Osteoblast (primary cell): ENCODE results near the gene CDKL5. TPM values are rescaled to one million over a fixed set of nuclear protein-coding genes. Genes with fewer than 3 reads are reported as not detected.

Experiments used
- DNase-seq: peaks from one replicate; pipeline ENCODE4 v3.0.0; 2011; ENCODE audit warnings: low spot score, mixed read lengths; ENCODE audit not compliant: insufficient read length; ENCODE audit errors: missing footprints
- H2AFZ ChIP-seq: 2 replicates; pipeline ENCODE4 v1.6.0; 2011; ENCODE audit warnings: mild to moderate bottlenecking, low read length
- H3K27ac ChIP-seq: 2 replicates; pipeline ENCODE4 v1.5.1; 2011; ENCODE audit warnings: mild to moderate bottlenecking, low read depth, low read length, moderate library complexity
- H3K27me3 ChIP-seq: 2 replicates; pipeline ENCODE4 v1.6.0; 2012; ENCODE audit warnings: mild to moderate bottlenecking, control low read depth, inconsistent platforms, low read length, moderate library complexity; ENCODE audit not compliant: insufficient read depth
- H3K36me3 ChIP-seq: 2 replicates; pipeline ENCODE4 v1.5.1; 2011; ENCODE audit warnings: mild to moderate bottlenecking, low read length, control low read depth, moderate library complexity; ENCODE audit not compliant: insufficient read depth
- H3K4me1 ChIP-seq: 2 replicates; pipeline ENCODE4 v1.5.1; 2011; ENCODE audit warnings: mild to moderate bottlenecking, low read length, control low read depth, moderate library complexity; ENCODE audit not compliant: insufficient read depth
- H3K4me2 ChIP-seq: 2 replicates; pipeline ENCODE4 v1.6.0; 2011; ENCODE audit warnings: mild to moderate bottlenecking, low read length; ENCODE audit not compliant: insufficient read depth
- H3K4me3 ChIP-seq: fragments of 200-600 bp; sonication (generic); 3 replicates; pipeline ENCODE4 v1.5.1; 2012; ENCODE audit warnings: mild to moderate bottlenecking, low read length, inconsistent platforms; ENCODE audit not compliant: insufficient read depth
- H3K79me2 ChIP-seq: 2 replicates; pipeline ENCODE4 v1.6.0; 2012; ENCODE audit warnings: mild to moderate bottlenecking, low read length, control low read depth, inconsistent platforms; ENCODE audit not compliant: insufficient read depth
- H3K9me3 ChIP-seq: 2 replicates; pipeline ENCODE4 v1.5.1; 2011; ENCODE audit warnings: low read depth, low read length, control low read depth
- H4K20me1 ChIP-seq: 2 replicates; pipeline ENCODE4 v1.6.0; 2012; ENCODE audit warnings: mild to moderate bottlenecking, low read length, control low read depth; ENCODE audit not compliant: insufficient read depth
- total RNA-seq: library from RNA; depleted of rRNA; stranded (reverse); fragments of >200 nt; gene quantifications from 2 replicates; pipeline ENCODE4 v1.2.3, GENCODE V29; 2012
- TF ChIP-seq, protein P1 (sequence below): IDR thresholded peaks from 2 replicates; pipeline ENCODE4 v1.5.1; 2011; ENCODE audit warnings: mild to moderate bottlenecking, low read depth, low read length, moderate library complexity; ENCODE audit errors: extremely low read depth

The CDKL5 gene
- total RNA-seq, 1 donor, result 4.0 TPM

DNA sequence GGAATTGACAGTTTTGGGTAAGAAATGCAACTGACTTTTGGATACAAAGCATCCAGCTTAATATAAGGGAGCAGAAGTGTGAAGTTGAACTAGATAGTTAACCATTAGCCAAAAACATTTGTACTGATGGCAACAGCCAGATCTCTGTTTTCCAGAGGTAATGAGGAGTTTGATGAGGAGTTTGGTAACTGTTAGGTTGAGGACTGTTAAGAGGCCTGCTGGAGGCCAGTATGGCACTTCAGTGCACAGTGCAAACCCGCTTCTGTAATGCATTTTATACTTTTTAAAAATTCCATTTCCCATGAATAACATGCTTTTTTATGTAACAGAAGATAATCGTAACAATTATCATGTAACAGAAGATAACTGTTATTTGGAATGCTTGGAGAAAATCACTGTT is 30.0 kb downstream of the CDKL5 start:
- Histone ChIP-seq H3K4me1 (no peaks in the 10 kb centered on the region), H4K20me1 (peaks cover 4% of the 10 kb centered on the region), H3K27me3 (no peaks in the 10 kb centered on the region), H3K9me3 (no peaks in the 10 kb centered on the region), H3K4me3 (no peak overlapping the region), H2AFZ (no peak overlapping the region), H3K4me2 (no peak overlapping the region), H3K79me2 (no peaks in the 10 kb centered on the region), H3K36me3 (no peaks in the 10 kb centered on the region), H3K27ac (no peak overlapping the region)
- TF ChIP-seq, protein P1, sequence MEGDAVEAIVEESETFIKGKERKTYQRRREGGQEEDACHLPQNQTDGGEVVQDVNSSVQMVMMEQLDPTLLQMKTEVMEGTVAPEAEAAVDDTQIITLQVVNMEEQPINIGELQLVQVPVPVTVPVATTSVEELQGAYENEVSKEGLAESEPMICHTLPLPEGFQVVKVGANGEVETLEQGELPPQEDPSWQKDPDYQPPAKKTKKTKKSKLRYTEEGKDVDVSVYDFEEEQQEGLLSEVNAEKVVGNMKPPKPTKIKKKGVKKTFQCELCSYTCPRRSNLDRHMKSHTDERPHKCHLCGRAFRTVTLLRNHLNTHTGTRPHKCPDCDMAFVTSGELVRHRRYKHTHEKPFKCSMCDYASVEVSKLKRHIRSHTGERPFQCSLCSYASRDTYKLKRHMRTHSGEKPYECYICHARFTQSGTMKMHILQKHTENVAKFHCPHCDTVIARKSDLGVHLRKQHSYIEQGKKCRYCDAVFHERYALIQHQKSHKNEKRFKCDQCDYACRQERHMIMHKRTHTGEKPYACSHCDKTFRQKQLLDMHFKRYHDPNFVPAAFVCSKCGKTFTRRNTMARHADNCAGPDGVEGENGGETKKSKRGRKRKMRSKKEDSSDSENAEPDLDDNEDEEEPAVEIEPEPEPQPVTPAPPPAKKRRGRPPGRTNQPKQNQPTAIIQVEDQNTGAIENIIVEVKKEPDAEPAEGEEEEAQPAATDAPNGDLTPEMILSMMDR, result no peak
- no peak for DNase-seq

DNA sequence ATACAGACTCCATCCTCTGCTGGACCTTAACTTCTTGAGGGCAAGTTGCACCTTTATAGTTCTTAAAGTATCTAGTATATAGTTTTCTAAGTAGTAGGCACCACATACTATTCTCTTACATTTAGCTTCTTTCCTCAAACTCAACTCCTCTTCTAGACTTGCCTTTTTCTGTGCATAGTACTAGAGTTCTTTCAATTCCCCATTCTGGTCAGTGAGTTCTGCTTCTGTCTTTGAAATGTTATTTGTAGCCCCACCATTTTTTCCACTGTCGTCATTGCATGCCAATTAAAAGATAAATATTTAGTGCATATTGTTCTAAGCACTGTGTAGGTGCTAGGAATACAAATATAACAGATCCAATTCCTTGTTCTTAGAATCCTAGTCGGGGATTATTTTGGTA is 31.6 kb downstream of the CDKL5 start:
- H3K79me2 ChIP-seq, result no peaks in the 10 kb centered on the region
- H4K20me1 ChIP-seq, result peaks cover 4% of the 10 kb centered on the region
- H2AFZ ChIP-seq, result no peak overlapping the region
- H3K27me3 ChIP-seq, result no peaks in the 10 kb centered on the region
- H3K36me3 ChIP-seq, result no peaks in the 10 kb centered on the region
- H3K27ac ChIP-seq, result no peak overlapping the region
- no peak overlapping the region for H3K4me2 ChIP-seq
- H3K4me3 ChIP-seq, result no peak overlapping the region
- no peak for DNase-seq
- H3K9me3 ChIP-seq, result no peaks in the 10 kb centered on the region
- TF ChIP-seq, protein P1, result no peak
- no peaks in the 10 kb centered on the region for H3K4me1 ChIP-seq

DNA sequence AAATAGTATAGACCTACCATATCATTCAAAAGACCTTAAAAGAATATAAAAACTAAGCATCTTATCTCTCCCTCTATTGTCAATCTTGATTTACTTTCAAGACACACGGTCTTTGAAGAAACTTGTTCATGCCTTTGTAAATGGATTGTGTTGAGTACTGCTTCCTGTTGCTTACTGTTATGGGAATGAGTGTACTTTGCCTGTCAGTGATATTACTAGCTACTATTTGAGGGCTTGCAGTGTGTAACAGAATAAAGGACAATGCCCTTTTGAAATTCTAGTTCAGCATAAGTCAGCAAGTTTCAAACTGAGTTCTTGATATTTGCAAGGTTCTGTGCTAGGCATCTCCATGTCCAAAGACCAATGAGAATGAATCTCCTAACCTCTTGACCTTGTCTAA is 36.0 kb downstream of the CDKL5 start:
- H4K20me1 ChIP-seq, result no peaks in the 10 kb centered on the region
- no peaks in the 10 kb centered on the region for H3K79me2 ChIP-seq
- no peak overlapping the region for H3K27ac ChIP-seq
- no peak overlapping the region for H2AFZ ChIP-seq
- H3K4me1 ChIP-seq, result no peaks in the 10 kb centered on the region
- no peaks in the 10 kb centered on the region for H3K27me3 ChIP-seq
- no peak for DNase-seq
- H3K9me3 ChIP-seq, result no peaks in the 10 kb centered on the region
- H3K4me2 ChIP-seq, result no peak overlapping the region
- H3K4me3 ChIP-seq, result no peak overlapping the region
- TF ChIP-seq, protein P1, result no peak
- H3K36me3 ChIP-seq, result no peaks in the 10 kb centered on the region

DNA sequence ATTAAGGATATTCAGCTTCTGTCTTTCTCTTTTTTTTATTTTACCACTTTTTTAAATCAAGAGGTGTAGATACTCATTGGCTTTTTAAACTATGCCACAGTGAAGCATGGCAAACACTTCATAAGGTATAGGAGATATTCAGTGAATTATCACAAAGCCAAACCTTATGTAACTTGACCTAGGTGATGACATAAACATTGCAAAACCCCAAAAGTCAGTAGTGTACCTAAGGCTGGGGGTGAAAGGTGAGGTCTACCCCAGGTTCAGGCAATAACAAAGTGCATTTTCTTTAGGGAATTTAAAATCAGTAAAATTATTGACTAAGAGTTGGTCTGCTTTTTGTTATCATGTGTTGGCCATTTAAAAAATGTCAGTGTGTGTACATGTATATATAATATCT is 39.1 kb downstream of the CDKL5 start:
- H2AFZ ChIP-seq, result no peak overlapping the region
- H3K9me3 ChIP-seq, result no peaks in the 10 kb centered on the region
- H3K27ac ChIP-seq, result no peak overlapping the region
- TF ChIP-seq, protein P1, result no peak
- H3K4me1 ChIP-seq, result no peaks in the 10 kb centered on the region
- no peaks in the 10 kb centered on the region for H4K20me1 ChIP-seq
- H3K4me2 ChIP-seq, result no peak overlapping the region
- H3K4me3 ChIP-seq, result no peak overlapping the region
- H3K79me2 ChIP-seq, result no peaks in the 10 kb centered on the region
- no peaks in the 10 kb centered on the region for H3K27me3 ChIP-seq
- no peak for DNase-seq
- H3K36me3 ChIP-seq, result no peaks in the 10 kb centered on the region
